Measurements from ENCODE around the gene GNG2. TPM values are rescaled to one million over a fixed set of nuclear protein-coding genes. Genes with fewer than 3 reads are reported as not detected.
A peak's percentile ranks its signal among the peaks of the same experiment; 100 is the strongest.

The GNG2 gene
- total and polyA plus RNA-seq, 9 of the 15 experiments (the other 6 are each of a cell fraction or from before 2014, with no cell fraction given), result 0.18 TPM; not detected in 8

- TF ChIP-seq ELF2 (CRISPR knock-in tag; IDR thresholded peaks at IDR 0.05) (no peak; the same call in 1 of the 2 replicates), POLR3A (IDR thresholded peaks at IDR 0.05; ENCODE audit: borderline replicate concordance, extremely low read depth, insufficient read depth, insufficient read length) (no peak), PRPF4 (IDR thresholded peaks at IDR 0.05; ENCODE audit: insufficient read depth, low read depth, low read length, poor library complexity, severe bottlenecking) (no peak), SOX6 (IDR thresholded peaks at IDR 0.05) (no peak), POLR2AphosphoS5 (IDR thresholded peaks at IDR 0.05; ENCODE audit: control insufficient read depth, insufficient read depth, low read depth, low read length) (peak; percentile 63; the same call in 1 of the 2 replicates), ERF (CRISPR knock-in tag; IDR thresholded peaks at IDR 0.05) (no peak), EGR1 (conservative IDR thresholded peaks at IDR 0.05) (peak; percentile 70), RBM14 (IDR thresholded peaks at IDR 0.05; ENCODE audit: borderline replicate concordance, insufficient read depth, low read depth, low read length) (no peak), GATAD2B (IDR thresholded peaks at IDR 0.05; ENCODE audit: borderline replicate concordance) (no peak), ZNF77 (CRISPR knock-in tag; IDR thresholded peaks at IDR 0.05) (no peak), CXXC5 (CRISPR knock-in tag; IDR thresholded peaks at IDR 0.05) (peak; percentile 98), ZFP91 (CRISPR knock-in tag; IDR thresholded peaks at IDR 0.05) (no peak)
- TF ChIP-seq, protein P1, sequence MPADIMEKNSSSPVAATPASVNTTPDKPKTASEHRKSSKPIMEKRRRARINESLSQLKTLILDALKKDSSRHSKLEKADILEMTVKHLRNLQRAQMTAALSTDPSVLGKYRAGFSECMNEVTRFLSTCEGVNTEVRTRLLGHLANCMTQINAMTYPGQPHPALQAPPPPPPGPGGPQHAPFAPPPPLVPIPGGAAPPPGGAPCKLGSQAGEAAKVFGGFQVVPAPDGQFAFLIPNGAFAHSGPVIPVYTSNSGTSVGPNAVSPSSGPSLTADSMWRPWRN (IDR thresholded peaks at IDR 0.05; ENCODE audit: low read depth), result no peak; the same call in 1 of the 2 replicates
- TF ChIP-seq, protein P2, sequence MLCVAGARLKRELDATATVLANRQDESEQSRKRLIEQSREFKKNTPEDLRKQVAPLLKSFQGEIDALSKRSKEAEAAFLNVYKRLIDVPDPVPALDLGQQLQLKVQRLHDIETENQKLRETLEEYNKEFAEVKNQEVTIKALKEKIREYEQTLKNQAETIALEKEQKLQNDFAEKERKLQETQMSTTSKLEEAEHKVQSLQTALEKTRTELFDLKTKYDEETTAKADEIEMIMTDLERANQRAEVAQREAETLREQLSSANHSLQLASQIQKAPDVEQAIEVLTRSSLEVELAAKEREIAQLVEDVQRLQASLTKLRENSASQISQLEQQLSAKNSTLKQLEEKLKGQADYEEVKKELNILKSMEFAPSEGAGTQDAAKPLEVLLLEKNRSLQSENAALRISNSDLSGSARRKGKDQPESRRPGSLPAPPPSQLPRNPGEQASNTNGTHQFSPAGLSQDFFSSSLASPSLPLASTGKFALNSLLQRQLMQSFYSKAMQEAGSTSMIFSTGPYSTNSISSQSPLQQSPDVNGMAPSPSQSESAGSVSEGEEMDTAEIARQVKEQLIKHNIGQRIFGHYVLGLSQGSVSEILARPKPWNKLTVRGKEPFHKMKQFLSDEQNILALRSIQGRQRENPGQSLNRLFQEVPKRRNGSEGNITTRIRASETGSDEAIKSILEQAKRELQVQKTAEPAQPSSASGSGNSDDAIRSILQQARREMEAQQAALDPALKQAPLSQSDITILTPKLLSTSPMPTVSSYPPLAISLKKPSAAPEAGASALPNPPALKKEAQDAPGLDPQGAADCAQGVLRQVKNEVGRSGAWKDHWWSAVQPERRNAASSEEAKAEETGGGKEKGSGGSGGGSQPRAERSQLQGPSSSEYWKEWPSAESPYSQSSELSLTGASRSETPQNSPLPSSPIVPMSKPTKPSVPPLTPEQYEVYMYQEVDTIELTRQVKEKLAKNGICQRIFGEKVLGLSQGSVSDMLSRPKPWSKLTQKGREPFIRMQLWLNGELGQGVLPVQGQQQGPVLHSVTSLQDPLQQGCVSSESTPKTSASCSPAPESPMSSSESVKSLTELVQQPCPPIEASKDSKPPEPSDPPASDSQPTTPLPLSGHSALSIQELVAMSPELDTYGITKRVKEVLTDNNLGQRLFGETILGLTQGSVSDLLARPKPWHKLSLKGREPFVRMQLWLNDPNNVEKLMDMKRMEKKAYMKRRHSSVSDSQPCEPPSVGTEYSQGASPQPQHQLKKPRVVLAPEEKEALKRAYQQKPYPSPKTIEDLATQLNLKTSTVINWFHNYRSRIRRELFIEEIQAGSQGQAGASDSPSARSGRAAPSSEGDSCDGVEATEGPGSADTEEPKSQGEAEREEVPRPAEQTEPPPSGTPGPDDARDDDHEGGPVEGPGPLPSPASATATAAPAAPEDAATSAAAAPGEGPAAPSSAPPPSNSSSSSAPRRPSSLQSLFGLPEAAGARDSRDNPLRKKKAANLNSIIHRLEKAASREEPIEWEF (CRISPR knock-in tag; IDR thresholded peaks at IDR 0.05), result no peak
- TF ChIP-seq, protein P3, sequence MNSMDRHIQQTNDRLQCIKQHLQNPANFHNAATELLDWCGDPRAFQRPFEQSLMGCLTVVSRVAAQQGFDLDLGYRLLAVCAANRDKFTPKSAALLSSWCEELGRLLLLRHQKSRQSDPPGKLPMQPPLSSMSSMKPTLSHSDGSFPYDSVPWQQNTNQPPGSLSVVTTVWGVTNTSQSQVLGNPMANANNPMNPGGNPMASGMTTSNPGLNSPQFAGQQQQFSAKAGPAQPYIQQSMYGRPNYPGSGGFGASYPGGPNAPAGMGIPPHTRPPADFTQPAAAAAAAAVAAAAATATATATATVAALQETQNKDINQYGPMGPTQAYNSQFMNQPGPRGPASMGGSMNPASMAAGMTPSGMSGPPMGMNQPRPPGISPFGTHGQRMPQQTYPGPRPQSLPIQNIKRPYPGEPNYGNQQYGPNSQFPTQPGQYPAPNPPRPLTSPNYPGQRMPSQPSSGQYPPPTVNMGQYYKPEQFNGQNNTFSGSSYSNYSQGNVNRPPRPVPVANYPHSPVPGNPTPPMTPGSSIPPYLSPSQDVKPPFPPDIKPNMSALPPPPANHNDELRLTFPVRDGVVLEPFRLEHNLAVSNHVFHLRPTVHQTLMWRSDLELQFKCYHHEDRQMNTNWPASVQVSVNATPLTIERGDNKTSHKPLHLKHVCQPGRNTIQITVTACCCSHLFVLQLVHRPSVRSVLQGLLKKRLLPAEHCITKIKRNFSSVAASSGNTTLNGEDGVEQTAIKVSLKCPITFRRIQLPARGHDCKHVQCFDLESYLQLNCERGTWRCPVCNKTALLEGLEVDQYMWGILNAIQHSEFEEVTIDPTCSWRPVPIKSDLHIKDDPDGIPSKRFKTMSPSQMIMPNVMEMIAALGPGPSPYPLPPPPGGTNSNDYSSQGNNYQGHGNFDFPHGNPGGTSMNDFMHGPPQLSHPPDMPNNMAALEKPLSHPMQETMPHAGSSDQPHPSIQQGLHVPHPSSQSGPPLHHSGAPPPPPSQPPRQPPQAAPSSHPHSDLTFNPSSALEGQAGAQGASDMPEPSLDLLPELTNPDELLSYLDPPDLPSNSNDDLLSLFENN (IDR thresholded peaks at IDR 0.05; ENCODE audit: low read depth in 2 of 2, low read length in 2 of 2), result no peak
Measured at GRCh38 chr14:51989293-51990234, 129.2 kb downstream of the GNG2 start, which contains the start of gene RTRAF (continued).
